Airway epithelial cell (primary cell): Measurements from ENCODE around the gene TOM1. TPM values are rescaled to one million over a fixed set of nuclear protein-coding genes. Genes with fewer than 3 reads are reported as not detected.

Experiments used
- total RNA-seq: library from RNA; depleted of rRNA; stranded (reverse); fragments of >200 nt; gene quantifications from 2 replicates; pipeline ENCODE4 v1.2.3, GENCODE V29; 2015

The TOM1 gene
- 24.7 and 26.9 TPM in 2 replicates for total RNA-seq

DNA sequence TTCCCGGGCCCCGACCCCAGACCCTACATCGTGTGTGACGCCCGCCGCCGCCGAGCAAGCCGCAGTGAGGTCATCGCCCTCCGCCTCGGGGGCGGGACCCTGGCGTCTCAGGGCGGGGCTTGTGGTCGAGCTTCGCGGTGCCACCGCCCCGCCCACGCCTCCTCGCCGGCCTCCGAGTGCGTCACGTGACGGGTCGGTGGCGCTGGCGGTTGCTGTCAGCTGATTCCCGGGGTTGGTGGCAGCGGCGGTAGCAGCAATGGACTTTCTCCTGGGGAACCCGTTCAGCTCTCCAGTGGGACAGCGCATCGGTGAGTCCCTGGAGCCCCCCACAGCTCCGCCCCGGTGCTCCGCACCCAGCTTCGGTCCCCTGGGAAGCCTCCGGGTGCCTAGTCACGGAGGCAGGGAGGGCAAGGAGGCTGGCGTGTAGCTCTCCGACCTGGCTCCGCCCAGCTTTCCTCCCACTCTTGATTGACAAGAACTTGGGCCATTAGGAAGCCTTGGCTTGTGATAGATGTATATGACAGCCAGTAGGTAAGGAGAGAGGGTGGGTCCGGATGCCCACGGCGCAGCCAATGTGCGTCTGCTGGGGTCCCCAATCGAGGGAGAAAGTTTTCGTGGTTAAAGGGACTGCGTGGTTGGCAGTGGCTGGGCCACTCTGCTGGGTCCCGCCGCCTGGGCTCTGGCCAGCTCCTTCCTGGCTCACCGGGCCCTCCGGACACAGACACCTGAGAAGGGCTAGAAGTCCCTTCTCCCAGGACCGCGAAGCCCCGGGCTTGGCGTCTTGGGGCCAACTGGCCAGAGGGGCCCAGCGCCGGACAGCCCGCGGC lies at the start of gene TOM1:
TOM1 (plus strand) TSS at position 222 of the 827 bp plus-strand sequence; CDS start at position 257, 35 bp downstream.

GRCh38 chr22:35257321-35258190 lies 42.1 kb upstream of the TOM1 start, which contains the start of gene HMGXB4:
TSS of gene HMGXB4 (plus strand) at chr22:35257493. CDS start at chr22:35262391, 4,898 bp downstream.

GRCh38 chr22:35380537-35381423 lies 81.1 kb downstream of the TOM1 start, which contains the start of gene HMOX1:
TSS of gene HMOX1 (plus strand) at chr22:35381096. CDS start at chr22:35381174, 78 bp downstream.

Other genes with a start within 250 kb of the TOM1 start
- gene ISX, start 233.7 kb upstream of the TOM1 start, total RNA-seq, result not detected in 2 replicates
- 10.0 and 17.8 TPM in 2 replicates for gene HMGXB4, start 42.4 kb upstream of the TOM1 start, total RNA-seq
- 1.0 and 1.4 TPM in 2 replicates for gene HMOX1, start 81.2 kb downstream of the TOM1 start, total RNA-seq
- 55.2 and 86.5 TPM in 2 replicates for gene MCM5, start 100.2 kb downstream of the TOM1 start, total RNA-seq
- gene RASD2, start 240.9 kb downstream of the TOM1 start, total RNA-seq, result not detected in 2 replicates